Measurements from ENCODE around the gene ARMH1. TPM values are rescaled to one million over a fixed set of nuclear protein-coding genes. Genes with fewer than 3 reads are reported as not detected.

ARMH1 gene
- total and polyA plus RNA-seq, 8 donors, result 0.42 to 10.7 (median 1.7) TPM

- H3K27me3 ChIP-seq, result no peaks in the 10 kb centered on the region
- WGBS, 2 donors, result 66 to 69% methylated on average over 5 of the region's 5 CpGs
- intact Hi-C loops (cut with DNase I), result loop anchor here in 1 of 3 donors (10.0 kb wide), 1 partner anchor 61 kb away; no protein-coding TSS in a partner anchor
- no peak overlapping the region for H3K4me3 ChIP-seq
- DNase-seq, result peak in 1 of 6 donors; percentile 13
- no peak for FAIRE-seq
- ATAC-seq, result peak in 2 of 4 donors; percentile 23 to 35
- H3K4me1 ChIP-seq, result peaks cover 0 to 9% (median 9%) of the 10 kb centered on the region in 3 donors
- H3K27ac ChIP-seq, result no peak overlapping the region
- no peaks in the 10 kb centered on the region for H3K9me3 ChIP-seq
- TF ChIP-seq CTCF (IDR thresholded peaks at IDR 0.05), result peak; percentile 14 to 53 (median 38)
- H3K36me3 ChIP-seq, result peaks cover 0 to 4% (median 0%) of the 10 kb centered on the region in 3 donors
These were observed 18.9 kb upstream of the ARMH1 start for GRCh38 chr1:44655609-44656008.

- no peak for ATAC-seq
- no peak for DNase-seq
- intact Hi-C loops (cut with DNase I), result loop anchor here in 1 of 3 donors (10.0 kb wide), 1 partner anchor 65 kb away; no protein-coding TSS in a partner anchor
- H3K36me3 ChIP-seq, result no peaks in the 10 kb centered on the region
- H3K27ac ChIP-seq, result peak overlapping the region in 2 of 4 donors; percentile 58 to 69
- H3K9me3 ChIP-seq, result no peaks in the 10 kb centered on the region
- H3K27me3 ChIP-seq, result no peaks in the 10 kb centered on the region
- no peak for FAIRE-seq
- H3K4me1 ChIP-seq, result peaks cover 0 to 25% (median 9%) of the 10 kb centered on the region in 3 donors
- 89 to 93% methylated on average over 4 of the region's 4 CpGs for WGBS, 2 donors
- no peak overlapping the region for H3K4me3 ChIP-seq
- no peak for TF ChIP-seq CTCF (IDR thresholded peaks at IDR 0.05)
These were observed 14.9 kb upstream of the ARMH1 start for GRCh38 chr1:44659566-44659965.

- Histone ChIP-seq H3K27ac (peak overlapping the region; percentile 2 to 69 (median 40)), H3K4me3 (no peak overlapping the region), H3K27me3 (no peaks in the 10 kb centered on the region), H3K9me3 (no peaks in the 10 kb centered on the region), H3K4me1 (peaks cover 0 to 25% (median 9%) of the 10 kb centered on the region in 3 donors), H3K36me3 (no peaks in the 10 kb centered on the region)
- FAIRE-seq (no peak), DNase-seq (peak; percentile 87 to 97 (median 91)), ATAC-seq (peak; percentile 92 to 93 (median 92))
- WGBS, 2 donors, result 16 to 18% methylated on average over 9 of the region's 9 CpGs
- no peak for TF ChIP-seq CTCF (IDR thresholded peaks at IDR 0.05)
- intact Hi-C loops (cut with DNase I), result no loop called here
These were observed 14.3 kb upstream of the ARMH1 start for GRCh38 chr1:44660176-44660575.

GRCh38 chr1:44661781-44662682, 12.5 kb upstream of the ARMH1 start:
- no peak for FAIRE-seq
- Histone ChIP-seq H3K27me3 (no peaks in the 10 kb centered on the region), H3K36me3 (no peaks in the 10 kb centered on the region), H3K4me1 (peaks cover 0 to 25% (median 9%) of the 10 kb centered on the region in 3 donors), H3K27ac (peak overlapping the region in 3 of 4 donors; percentile 43 to 48 (median 48)), H3K4me3 (no peak overlapping the region), H3K9me3 (no peaks in the 10 kb centered on the region)
- no peak for TF ChIP-seq CTCF (IDR thresholded peaks at IDR 0.05)
- intact Hi-C loops (cut with DNase I), result no loop called here
- WGBS, 2 donors, result 43 to 46% methylated on average over 15 of the region's 15 CpGs
- ATAC-seq, result peak in 3 of 4 donors; percentile 4 to 29 (median 6)
- no peak for DNase-seq

All from pancreas (tissue), 10 donors.